ENCODE results near the gene ENPP3. TPM values are rescaled to one million over a fixed set of nuclear protein-coding genes. Genes with fewer than 3 reads are reported as not detected.

ENPP3 gene
- total RNA-seq, 1 experiment from 2014 or later = 0.15 TPM

DNA sequence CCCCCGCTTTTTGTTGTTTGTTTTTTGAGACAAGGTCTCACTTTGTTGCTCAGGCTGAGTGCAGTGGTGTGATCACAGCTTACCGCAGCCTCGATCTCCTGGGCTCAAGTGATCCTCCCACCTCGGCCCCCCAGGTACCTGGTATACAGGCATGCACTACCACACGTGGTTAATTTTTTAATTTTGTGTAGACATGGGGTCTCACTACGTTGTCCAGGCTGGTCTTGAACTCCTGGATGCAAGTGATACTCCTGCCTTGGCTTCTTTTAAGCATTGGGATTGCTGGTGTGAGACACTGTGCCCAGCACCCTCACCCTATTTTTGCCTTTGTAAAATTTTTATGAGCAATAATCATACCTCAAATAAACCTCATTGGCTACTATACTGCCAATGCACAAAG is 5.5 kb downstream of the ENPP3 start:
- Histone ChIP-seq H3K14ac (ENCODE audit: insufficient read depth, low read length) (no peak overlapping the region), H2BK12ac (ENCODE audit: insufficient read length, low read depth, low read length) (no peak overlapping the region), H4K8ac (replicated peaks; ENCODE audit: insufficient read length, low read depth, low read length) (no peak overlapping the region), H2BK5ac (ENCODE audit: insufficient read length, low read length) (no peak overlapping the region), H2AK5ac (ENCODE audit: insufficient read length, low read length) (no peak overlapping the region), H3K4me1 (ENCODE audit: insufficient read depth, low read length) (no peaks in the 10 kb centered on the region), H3K79me1 (ENCODE audit: insufficient read depth, low read depth, low read length, poor library complexity, severe bottlenecking) (no peaks in the 10 kb centered on the region), H3K18ac (ENCODE audit: insufficient read length, low read depth, low read length) (no peak overlapping the region), H3K56ac (ENCODE audit: insufficient read length, low read depth, low read length) (no peak overlapping the region), H2BK15ac (ENCODE audit: low read depth, low read length) (no peak overlapping the region), H3K9me3 (ENCODE audit: control insufficient read depth, low read depth, low read length) (no peaks in the 10 kb centered on the region), H4K5ac (ENCODE audit: insufficient read length, low read depth, low read length) (no peak overlapping the region), H3K4me2 (ENCODE audit: insufficient read depth, insufficient read length, low read length) (no peak overlapping the region), H3K9ac (ENCODE audit: extremely low read depth, insufficient read length, low read length) (no peak overlapping the region), H2BK120ac (ENCODE audit: low read depth, low read length, poor library complexity, severe bottlenecking) (no peak overlapping the region), H3K79me2 (ENCODE audit: insufficient read depth, low read length) (no peaks in the 10 kb centered on the region), H3K27ac (ENCODE audit: insufficient read length, low read depth, low read length) (no peak overlapping the region), H4K20me1 (ENCODE audit: control insufficient read depth, insufficient read depth, insufficient read length) (no peaks in the 10 kb centered on the region), H3K23me2 (ENCODE audit: insufficient read length, low read depth, low read length, poor library complexity, severe bottlenecking) (no peaks in the 10 kb centered on the region), H3K27me3 (ENCODE audit: insufficient read depth, low read length) (no peaks in the 10 kb centered on the region), H2BK20ac (ENCODE audit: low read depth, low read length, poor library complexity, severe bottlenecking) (no peak overlapping the region), H3K4ac (ENCODE audit: low read depth, low read length) (no peak overlapping the region), H3K23ac (ENCODE audit: insufficient read length, low read depth, low read length) (no peak overlapping the region), H3T11ph (ENCODE audit: low read length) (no peak overlapping the region), H4K91ac (ENCODE audit: insufficient read length, low read depth, low read length) (no peak overlapping the region), H2AFZ (ENCODE audit: low read length) (no peak overlapping the region)
- H3K27ac Mint-ChIP-seq = no peak overlapping the region
- H3K36me3 Mint-ChIP-seq (ENCODE audit: insufficient read depth in 1 of 3, low read depth in 3 of 3) = no peaks in the 10 kb centered on the region
- no peaks in the 10 kb centered on the region for H3K4me1 Mint-ChIP-seq
- WGBS (ENCODE audit: extremely low coverage, insufficient read length, low lambda C conversion rate) = no CpG with 5 or more reads among the region's 6 CpGs
- TF ChIP-seq, protein P1, sequence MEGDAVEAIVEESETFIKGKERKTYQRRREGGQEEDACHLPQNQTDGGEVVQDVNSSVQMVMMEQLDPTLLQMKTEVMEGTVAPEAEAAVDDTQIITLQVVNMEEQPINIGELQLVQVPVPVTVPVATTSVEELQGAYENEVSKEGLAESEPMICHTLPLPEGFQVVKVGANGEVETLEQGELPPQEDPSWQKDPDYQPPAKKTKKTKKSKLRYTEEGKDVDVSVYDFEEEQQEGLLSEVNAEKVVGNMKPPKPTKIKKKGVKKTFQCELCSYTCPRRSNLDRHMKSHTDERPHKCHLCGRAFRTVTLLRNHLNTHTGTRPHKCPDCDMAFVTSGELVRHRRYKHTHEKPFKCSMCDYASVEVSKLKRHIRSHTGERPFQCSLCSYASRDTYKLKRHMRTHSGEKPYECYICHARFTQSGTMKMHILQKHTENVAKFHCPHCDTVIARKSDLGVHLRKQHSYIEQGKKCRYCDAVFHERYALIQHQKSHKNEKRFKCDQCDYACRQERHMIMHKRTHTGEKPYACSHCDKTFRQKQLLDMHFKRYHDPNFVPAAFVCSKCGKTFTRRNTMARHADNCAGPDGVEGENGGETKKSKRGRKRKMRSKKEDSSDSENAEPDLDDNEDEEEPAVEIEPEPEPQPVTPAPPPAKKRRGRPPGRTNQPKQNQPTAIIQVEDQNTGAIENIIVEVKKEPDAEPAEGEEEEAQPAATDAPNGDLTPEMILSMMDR (conservative IDR thresholded peaks at IDR 0.05) = no peak
- no peak for DNase-seq
- no peaks in the 10 kb centered on the region for H3K9me3 Mint-ChIP-seq
- no peak overlapping the region for H3K4me3 Mint-ChIP-seq
- H3K27me3 Mint-ChIP-seq (ENCODE audit: low read depth) = no peaks in the 10 kb centered on the region

All from H9 (cell line).